ENCODE results near the gene NLRP11. TPM values are rescaled to one million over a fixed set of nuclear protein-coding genes. Genes with fewer than 3 reads are reported as not detected.

The NLRP11 gene
- total and polyA plus RNA-seq, 2 of the 4 experiments (the other 2 are of a cell fraction), result not detected

- Histone ChIP-seq H2BK15ac (ENCODE audit: low read depth, low read length) (no peak overlapping the region), H2AK5ac (ENCODE audit: low read depth, low read length) (no peak overlapping the region), H2BK20ac (ENCODE audit: low read depth, low read length) (no peak overlapping the region), H3K9me3 (ENCODE audit: control insufficient read depth, insufficient read depth, low read length) (peaks cover 15% of the 10 kb centered on the region), H3K27me3 (ENCODE audit: control insufficient read depth, insufficient read depth, low read length) (no peaks in the 10 kb centered on the region), H4K5ac (ENCODE audit: low read depth, low read length) (no peak overlapping the region), H2BK5ac (ENCODE audit: low read depth, low read length, poor library complexity, severe bottlenecking) (no peak overlapping the region), H3K4me3 (ENCODE audit: insufficient read depth, low read depth, low read length) (no peak overlapping the region), H2AK9ac (replicated peaks; ENCODE audit: low read depth, low read length, poor library complexity) (no peak overlapping the region), H3K23ac (ENCODE audit: low read depth, low read length) (no peak overlapping the region), H2AFZ (replicated peaks; ENCODE audit: low read length, poor library complexity) (no peak overlapping the region), H3K4me2 (ENCODE audit: low read depth, low read length) (no peak overlapping the region), H3K4me1 (ENCODE audit: control insufficient read depth, insufficient read depth, low read length) (no peaks in the 10 kb centered on the region), H3K14ac (replicated peaks; ENCODE audit: low read depth, low read length) (no peak overlapping the region), H3K36me3 (ENCODE audit: control insufficient read depth, insufficient read depth, low read length) (no peaks in the 10 kb centered on the region), H3K56ac (ENCODE audit: extremely low read depth, insufficient read depth, low read length) (no peak overlapping the region), H4K8ac (ENCODE audit: low read depth in 2 of 2, low read length in 2 of 2) (no peak overlapping the region), H3K27ac (ENCODE audit: insufficient read depth, low read length) (no peak overlapping the region), H3K4ac (ENCODE audit: low read depth, low read length) (no peak overlapping the region), H3K79me1 (ENCODE audit: low read depth in 1 of 2, low read length in 2 of 2) (no peaks in the 10 kb centered on the region), H3K18ac (ENCODE audit: low read depth, low read length) (no peak overlapping the region), H4K20me1 (ENCODE audit: insufficient read depth, low read length) (no peaks in the 10 kb centered on the region), H4K91ac (ENCODE audit: insufficient read depth, low read depth, low read length) (no peak overlapping the region), H3K9me1 (ENCODE audit: insufficient read depth, low read length) (no peaks in the 10 kb centered on the region), H3K9ac (ENCODE audit: low read depth, low read length) (no peak overlapping the region), H2BK120ac (ENCODE audit: low read depth, low read length) (no peak overlapping the region)
- no peak for DNase-seq
- ATAC-seq (ENCODE audit: low read depth), result no peak
- dilution Hi-C loops (cut with HindIII; ENCODE audit: low sequenced_read_pairs, unreplicated experiment) (no loop called here), in situ Hi-C loops (cut with MboI; ENCODE audit: low sequenced_read_pairs) (no loop called here), intact Hi-C loops (cut with micrococcal nuclease) (no loop called here)
- POLR2A ChIA-PET (ENCODE audit: unreplicated experiment), result no interaction called here
- no TSS peak for BruUV-seq (replicated peaks)
- CTCF ChIA-PET, result interaction anchor here (0.6 kb wide), 1 partner anchor 1565 kb away, joined by 3 read pairs; no protein-coding TSS in a partner anchor
- TF ChIP-seq USF2 (IDR thresholded peaks at IDR 0.05; ENCODE audit: low read depth, low read length), result no peak
- TF ChIP-seq ELK1 (IDR thresholded peaks at IDR 0.05; ENCODE audit: borderline replicate concordance, low read depth, low read length), result no peak
- TF ChIP-seq RAD21 (IDR thresholded peaks at IDR 0.05; ENCODE audit: low read length), result no peak
- no peak for TF ChIP-seq CEBPB (IDR thresholded peaks at IDR 0.05; ENCODE audit: low read depth, low read length)
- no peak for TF ChIP-seq FOS (IDR thresholded peaks at IDR 0.05; ENCODE audit: low read depth, low read length)
- TF ChIP-seq BHLHE40 (IDR thresholded peaks at IDR 0.05; ENCODE audit: low read depth, low read length), result no peak
- TF ChIP-seq MAZ (IDR thresholded peaks at IDR 0.05; ENCODE audit: borderline replicate concordance, low read depth, low read length), result no peak
- no peak for TF ChIP-seq MAFK (IDR thresholded peaks at IDR 0.05; ENCODE audit: low read depth, low read length)
- no peak for TF ChIP-seq SMC3 (IDR thresholded peaks at IDR 0.05; ENCODE audit: low read depth, low read length)
- no peak for TF ChIP-seq RFX5 (IDR thresholded peaks at IDR 0.05; ENCODE audit: low read depth, low read length)
- TF ChIP-seq MXI1 (IDR thresholded peaks at IDR 0.05; ENCODE audit: borderline replicate concordance, low read depth, low read length), result no peak
- TF ChIP-seq RCOR1 (IDR thresholded peaks at IDR 0.05; ENCODE audit: insufficient replicate concordance, low read length), result no peak
- TF ChIP-seq CHD1 (IDR thresholded peaks at IDR 0.05; ENCODE audit: low read depth, low read length), result no peak
- TF ChIP-seq NFE2L2 (IDR thresholded peaks at IDR 0.05; ENCODE audit: low read depth, low read length), result no peak
- no peak for TF ChIP-seq POLR2A (IDR thresholded peaks at IDR 0.05; ENCODE audit: low read depth, low read length)
- no peak for TF ChIP-seq CTCF (conservative IDR thresholded peaks at IDR 0.05; ENCODE audit: low read depth, low read length)
- no CpG with 5 or more reads among the region's 5 CpGs for WGBS, 2 experiments (ENCODE audit: extremely low coverage in 2 of 2, insufficient read length in 1 of 2)
Measured at GRCh38 chr19:55830656-55831055, 1.1 kb downstream of the NLRP11 start.

Data from IMR-90 (cell line).